ENCODE results near the gene SPINT1.
A peak's percentile ranks its signal among the peaks of the same experiment; 100 is the strongest.

Gene SPINT1

DNA sequence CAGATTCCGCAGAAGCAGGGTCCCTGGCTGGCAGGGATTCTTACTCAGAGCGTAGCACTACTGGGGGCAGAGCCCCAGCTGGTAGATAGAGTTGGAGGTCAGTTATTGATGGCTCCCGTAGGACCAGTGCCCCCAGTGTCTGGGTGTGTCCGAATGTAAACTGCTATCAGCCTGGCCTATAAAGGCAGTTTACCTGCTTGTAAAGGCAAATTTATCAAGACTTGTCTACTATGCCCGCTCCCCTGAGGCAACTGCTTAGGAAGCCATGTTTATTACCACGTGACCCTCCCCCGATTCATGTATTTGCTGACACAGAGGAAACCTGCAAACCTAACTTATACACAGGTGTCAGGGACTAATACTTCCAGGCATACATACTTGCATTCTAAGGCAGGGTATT is 14.7 kb upstream of the SPINT1 start:
- DNase-seq (ENCODE audit: low read depth) = no peak

DNA sequence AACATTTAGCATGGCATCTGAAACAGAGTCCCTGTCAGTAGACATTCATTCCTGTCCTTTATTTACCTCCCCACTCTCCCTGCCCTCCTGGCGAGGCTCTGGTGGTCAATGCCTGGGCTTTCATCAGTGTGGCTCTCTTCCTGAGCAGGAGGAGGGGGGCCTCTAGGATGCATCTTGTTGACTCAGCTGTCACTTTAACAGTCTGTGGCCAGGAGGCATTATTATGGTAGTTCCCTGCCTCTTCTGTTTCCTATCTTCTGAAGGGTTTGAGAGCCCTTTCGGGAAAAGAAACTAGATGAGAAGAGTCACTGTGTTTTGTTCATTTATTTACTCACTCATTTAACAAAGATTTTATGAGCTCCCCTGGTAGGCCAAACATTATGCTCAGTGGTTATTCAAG is 13.0 kb upstream of the SPINT1 start:
- no peak for DNase-seq (ENCODE audit: low read depth)

DNA sequence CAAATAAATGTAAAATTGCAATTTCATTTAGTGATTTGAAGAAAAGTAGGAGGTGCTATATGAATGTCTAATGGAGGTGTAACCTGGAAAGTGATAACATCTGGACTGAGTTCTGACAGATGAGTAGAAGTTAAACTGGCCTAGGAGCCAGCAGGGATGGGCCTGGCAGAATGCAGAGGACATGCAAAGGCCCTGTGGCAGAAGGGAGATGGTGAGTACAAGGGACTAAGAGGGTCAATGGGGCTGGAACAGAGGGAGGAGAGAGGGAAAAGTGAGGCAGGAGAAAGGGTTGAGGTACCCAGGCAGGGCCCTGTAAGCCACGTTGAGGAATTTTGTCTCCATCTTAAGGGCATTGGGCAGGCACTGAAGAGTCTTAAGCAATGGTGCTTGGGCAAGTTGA is 12.0 kb upstream of the SPINT1 start:
- DNase-seq (ENCODE audit: low read depth) = no peak

DNA sequence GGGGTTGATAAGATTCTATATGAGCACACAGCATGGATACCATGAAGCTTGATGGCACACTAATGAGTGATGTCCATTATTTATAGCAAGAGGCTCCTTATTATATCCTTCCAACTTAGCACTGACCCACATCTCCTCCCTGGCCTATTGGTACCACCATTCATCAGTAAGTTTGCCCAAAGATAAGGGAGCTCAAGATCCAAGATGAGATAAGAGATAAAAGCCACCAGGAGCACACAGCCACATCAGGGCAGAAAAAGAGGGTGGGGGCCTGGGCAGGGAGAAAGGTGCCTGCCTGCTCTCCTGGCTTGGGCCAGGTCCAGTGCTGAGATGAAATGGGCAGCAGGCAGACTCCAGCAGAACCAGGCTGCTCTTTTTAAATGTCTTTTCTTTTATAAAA is 10.9 kb upstream of the SPINT1 start:
- no peak for DNase-seq (ENCODE audit: low read depth)

DNA sequence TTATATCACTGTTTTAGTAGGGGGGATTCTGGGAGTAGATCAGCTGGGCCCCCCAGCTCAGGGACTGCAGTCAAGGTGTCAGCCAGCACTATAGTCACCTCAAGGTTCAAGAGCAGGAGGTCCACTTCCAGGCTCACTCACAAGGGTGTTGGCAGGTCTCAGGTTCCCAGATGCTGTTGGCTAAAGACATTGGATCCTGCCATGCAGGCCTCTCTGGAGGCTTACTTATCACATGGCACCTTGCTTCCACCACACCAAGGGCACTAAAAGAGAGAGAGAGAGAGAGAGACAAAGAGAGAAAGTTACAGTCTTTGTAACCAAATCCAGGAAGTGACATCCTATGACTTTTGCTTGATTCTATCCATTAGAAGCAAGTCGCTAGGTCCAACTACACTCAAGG is 7.8 kb upstream of the SPINT1 start:
- DNase-seq (ENCODE audit: low read depth) = no peak

DNA sequence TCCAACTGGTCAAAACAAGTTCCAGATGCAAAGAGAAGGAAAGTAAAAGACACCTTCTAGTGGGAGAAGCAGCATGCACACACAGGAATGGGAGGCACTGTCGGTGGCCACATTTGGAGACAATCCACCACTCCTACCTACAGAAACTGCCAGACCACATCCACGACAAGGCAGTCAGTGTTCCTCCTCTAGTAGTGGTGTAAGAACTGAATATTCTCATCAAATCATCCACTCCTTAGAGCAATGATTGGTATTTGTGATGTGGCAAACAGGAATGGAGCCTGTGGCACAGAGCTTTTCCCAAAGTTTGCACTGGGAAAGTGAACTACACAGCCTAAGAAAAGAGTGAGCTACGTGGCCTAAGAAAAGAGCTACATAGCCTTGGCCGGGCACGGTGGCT is 5.1 kb upstream of the SPINT1 start:
- DNase-seq (ENCODE audit: low read depth) = no peak

DNA sequence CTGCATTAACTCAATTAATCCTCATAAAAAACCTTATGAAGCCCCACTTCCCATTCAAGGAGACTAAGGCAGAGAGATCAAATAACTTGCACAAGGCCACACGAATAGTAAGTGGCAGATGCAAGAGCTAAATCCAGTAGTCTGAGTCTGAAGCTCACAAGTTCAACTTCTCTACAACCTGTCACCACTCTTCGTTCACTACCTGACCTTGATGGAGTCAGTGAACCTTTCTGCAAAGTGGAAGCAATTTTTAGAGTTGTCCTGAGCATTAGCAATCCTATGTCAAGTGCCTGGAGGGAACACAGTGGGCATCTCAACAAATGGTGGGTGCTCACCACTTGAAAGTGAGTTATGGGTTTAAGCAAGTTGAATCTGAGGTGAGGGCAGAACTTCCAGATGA is 2.1 kb upstream of the SPINT1 start:
- no peak for DNase-seq (ENCODE audit: low read depth)

DNA sequence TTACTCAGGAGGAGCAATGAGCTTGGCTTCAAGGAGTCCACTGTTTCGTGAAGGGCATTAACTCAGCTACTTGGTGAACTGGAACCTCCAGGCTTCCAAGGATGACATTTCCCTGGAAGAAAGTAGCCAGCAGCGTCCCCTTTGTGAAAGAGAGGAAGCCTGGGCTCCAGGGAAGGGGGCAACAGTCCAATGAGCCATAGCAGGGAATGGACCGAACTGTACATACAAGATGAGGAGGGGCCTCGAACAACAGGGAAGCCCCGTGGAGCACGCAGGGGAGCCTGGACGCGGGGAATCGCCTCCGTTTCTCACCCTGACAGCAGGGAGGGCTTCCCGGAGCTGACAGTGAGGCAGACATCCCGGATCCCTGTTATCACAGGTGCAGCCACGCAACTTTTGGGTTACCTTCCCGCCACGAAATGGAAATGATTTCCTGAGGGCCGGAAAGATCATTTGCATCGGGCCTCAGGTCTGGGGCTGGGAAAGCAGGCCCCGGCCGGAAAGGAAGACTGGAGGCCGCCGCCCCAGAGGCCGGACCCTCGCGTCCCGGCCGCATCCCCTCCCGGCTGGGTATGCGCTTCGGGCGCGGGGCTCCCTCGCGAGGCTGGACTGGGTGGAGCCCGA is 475 bp upstream of the SPINT1 start:
- DNase-seq (ENCODE audit: low read depth) = no peak

DNA sequence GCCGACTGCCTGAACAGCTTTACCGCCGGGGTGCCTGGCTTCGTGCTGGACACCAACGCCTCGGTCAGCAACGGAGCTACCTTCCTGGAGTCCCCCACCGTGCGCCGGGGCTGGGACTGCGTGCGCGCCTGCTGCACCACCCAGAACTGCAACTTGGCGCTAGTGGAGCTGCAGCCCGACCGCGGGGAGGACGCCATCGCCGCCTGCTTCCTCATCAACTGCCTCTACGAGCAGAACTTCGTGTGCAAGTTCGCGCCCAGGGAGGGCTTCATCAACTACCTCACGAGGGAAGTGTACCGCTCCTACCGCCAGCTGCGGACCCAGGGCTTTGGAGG is 815 bp downstream of the SPINT1 start:
- DNase-seq (ENCODE audit: low read depth) = no peak

DNA sequence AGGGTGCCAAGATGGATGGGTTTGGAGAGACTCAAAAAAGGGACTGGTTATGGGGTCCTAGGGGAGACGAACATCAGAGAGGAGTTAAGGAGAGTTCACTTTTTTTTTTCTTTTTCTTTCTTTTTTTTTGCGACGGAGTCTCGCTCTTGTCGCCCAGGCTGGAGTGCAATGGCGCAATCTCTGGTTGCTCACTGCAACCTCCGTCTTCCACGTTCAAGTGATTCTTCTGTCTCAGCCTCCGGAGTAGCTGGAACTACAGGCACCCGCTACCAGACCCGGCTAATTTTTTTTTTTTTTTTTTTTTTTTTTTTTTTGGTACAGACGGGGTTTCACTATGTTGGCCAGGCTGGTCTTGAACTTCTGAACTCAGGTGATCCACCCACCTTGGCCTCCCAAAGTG is 1.2 kb downstream of the SPINT1 start:
- no peak for DNase-seq (ENCODE audit: low read depth)

DNA sequence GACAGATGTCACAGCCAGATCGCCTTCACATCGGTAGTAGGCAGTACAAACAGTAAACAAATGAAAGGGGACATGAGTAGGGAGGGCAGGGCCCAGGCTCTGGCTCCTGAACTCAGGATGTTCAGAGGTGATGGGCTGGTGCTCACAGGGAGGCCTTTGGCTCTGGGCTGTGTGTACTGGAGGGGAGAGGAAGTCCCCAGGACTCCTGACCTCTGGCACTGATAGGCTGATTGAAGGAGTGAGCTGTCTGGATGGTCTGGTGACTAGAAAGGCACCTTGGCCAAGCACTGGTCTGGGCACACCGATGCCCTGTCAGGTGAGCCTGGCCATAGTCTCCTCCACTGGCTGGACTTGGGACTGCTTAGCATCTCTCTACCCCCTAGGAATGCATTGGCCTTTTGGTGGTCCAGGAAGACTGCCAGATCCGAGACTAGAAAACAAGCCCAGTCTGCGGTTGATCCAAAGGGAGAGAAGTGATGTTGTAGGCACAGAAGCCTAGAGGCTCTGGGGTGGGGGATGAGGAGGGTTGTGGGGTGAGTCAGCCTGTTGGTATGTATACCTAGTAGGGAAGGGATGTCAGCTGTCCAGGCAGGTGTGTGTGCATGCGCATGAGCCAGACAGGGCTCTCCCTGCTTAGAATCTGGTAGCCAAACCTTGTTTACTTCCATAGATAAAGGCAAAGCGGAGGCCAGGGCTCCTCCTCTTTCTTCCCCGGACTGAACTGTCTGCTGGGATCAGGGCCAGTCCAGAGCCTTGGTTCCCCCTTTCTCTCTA is 1.9 kb downstream of the SPINT1 start:
- DNase-seq (ENCODE audit: low read depth) = no peak

DNA sequence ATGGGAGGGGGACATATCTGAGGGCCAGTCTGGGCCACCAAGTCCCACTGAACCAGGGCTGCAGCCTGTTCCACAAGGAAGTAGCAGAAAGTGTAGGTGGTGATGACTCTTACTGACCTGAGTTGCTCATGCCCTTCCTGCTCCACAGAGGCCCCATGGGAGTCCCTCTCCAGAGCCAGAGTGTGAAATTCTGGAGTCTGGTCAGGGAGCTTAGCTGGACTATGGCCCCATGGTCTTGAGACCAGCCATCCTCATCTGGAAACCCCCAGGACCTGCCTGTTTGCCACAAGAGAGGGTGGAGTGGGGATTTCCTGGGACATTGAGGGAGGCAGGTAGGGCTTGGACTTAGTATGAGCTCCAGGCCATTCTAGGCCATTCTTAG is 3.0 kb downstream of the SPINT1 start:
- no peak for DNase-seq (ENCODE audit: low read depth)

DNA sequence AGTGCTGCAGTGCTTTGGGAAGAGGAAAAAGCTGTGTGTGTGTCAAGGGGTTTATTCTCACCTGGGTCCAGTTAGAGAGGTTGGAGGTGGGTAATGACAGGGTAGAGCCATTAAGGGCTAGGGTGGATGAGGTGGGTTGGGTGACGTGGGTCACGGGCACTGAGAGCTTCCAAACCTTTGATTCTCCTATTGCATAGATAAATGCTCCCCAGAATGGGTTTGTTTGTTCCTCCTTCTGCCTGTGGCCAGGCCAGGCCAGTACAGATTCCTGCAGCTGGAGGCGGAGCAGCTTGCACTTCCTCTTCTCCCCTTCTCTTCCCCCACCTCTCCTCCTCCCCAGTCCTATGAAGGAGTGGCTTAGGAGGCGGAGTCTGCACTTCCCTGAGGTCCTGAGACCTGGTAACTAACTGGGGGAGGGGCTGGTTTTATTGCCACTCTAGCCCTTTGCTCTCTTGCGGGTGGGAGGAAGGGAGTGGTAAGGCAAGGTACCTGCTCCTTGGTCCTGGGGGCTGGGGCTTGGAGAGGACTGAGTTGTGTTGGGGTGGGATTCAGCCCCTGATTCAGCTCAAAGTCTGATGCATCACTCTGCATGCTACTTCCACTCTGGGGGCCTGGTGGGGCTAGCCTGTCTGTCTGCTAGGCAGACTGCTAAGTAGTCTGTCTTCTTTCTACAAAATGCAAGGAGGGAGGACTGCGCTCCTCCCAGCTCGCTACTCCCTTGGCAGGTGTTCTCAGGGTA is 3.5 kb downstream of the SPINT1 start:
- no peak for DNase-seq (ENCODE audit: low read depth)

DNA sequence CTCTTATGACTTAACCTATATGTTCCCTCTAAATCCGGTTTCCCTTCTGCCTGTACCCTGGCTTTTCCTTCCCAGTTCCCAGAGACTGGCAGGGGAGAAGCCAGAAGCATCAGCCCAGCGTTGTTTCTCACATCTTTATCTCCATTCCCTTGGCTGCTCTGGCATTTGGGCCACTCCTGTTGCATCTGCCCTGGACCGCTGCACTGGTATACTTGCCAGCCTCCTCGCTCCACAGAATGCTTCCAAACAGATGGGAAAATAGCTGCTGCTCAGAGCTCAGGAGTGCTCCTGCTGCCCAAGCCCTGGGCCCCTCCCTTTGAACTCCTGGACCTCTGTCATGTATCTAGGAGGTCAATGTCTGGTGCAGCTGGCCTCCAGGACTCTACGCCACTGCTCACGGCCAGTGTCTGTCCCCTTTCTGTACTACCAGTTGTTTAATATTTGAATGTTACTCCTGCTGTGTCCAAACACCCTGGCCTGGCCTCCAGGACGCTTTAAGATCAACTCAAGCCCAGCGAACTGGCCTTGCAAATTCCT is 6.8 kb downstream of the SPINT1 start:
- DNase-seq (ENCODE audit: low read depth) = no peak

DNA sequence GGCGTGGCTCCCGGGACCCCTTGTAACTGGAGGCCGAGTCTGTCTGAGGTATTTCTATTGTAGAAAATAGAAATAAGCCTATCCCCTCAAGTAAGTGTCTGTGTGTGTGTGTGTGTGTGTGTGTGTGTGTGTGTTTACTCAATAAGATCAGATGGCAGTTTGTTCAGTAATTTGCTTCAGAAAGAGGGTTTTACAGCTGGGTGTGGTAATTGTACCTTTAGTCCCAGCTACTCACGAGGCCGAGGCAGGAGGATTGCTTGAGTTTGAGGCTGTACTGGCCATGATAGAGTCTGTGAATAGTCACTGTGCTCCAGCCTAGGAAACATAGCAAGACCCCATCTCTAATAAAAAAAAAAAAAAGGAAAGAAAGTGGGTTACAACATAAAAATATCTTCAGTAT is 8.7 kb downstream of the SPINT1 start:
- DNase-seq (ENCODE audit: low read depth) = no peak

DNA sequence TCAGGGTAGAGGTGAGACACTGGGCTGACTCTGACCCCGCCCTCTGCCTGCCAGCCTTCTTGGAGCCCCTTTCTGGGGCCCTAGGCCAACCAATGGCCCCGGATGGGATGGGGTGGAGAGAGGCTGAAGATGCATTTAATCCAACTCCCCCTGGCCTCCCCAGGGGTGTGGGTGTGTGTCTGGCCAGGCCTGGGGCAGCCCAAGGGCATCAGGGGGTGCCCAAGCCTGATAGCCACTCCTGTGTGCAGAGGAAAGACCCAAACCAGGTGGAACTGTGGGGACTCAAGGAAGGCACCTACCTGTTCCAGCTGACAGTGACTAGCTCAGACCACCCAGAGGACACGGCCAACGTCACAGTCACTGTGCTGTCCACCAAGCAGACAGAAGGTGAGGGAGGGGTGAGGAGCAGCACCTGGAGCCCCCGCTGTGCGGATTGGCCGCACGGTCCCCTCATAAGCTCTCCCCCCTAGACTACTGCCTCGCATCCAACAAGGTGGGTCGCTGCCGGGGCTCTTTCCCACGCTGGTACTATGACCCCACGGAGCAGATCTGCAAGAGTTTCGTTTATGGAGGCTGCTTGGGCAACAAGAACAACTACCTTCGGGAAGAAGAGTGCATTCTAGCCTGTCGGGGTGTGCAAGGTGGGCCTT is 9.5 kb downstream of the SPINT1 start:
- DNase-seq (ENCODE audit: low read depth) = no peak

DNA sequence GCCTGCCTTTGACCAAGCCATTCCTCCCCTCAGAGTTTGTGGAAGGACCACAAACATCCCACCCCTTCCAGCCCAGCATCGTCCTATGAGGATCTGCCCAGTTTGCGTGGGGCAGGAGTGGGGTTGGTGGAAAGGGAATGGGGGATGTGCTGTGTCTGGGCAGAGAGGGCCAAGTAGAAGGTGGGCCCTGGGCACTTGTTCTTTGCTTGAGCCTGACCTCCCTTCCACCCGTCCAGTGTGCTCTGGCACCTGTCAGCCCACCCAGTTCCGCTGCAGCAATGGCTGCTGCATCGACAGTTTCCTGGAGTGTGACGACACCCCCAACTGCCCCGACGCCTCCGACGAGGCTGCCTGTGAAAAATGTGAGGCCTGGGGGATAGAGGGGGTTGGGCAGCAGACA is 10.3 kb downstream of the SPINT1 start:
- DNase-seq (ENCODE audit: low read depth) = no peak

DNA sequence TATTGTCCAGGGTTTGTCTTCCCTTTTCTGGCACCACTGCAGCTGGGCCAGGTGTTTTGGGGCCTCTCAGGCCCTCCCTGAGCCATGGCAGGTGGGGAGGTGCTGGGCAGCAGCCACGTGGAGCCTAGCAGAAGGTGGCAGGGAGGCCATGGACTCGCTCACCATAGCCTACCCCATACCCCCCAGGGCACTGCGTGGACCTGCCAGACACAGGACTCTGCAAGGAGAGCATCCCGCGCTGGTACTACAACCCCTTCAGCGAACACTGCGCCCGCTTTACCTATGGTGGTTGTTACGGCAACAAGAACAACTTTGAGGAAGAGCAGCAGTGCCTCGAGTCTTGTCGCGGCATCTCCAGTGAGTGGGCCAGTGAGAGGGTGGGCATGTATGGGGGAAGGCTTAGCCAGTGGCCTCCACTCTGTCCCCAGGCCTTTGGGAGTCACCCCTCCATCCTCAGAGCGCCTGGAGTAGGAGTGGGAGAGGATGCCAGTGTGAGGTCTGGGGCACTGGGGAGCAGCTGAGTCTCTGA is 11.9 kb downstream of the SPINT1 start:
- no peak for DNase-seq (ENCODE audit: low read depth)

DNA sequence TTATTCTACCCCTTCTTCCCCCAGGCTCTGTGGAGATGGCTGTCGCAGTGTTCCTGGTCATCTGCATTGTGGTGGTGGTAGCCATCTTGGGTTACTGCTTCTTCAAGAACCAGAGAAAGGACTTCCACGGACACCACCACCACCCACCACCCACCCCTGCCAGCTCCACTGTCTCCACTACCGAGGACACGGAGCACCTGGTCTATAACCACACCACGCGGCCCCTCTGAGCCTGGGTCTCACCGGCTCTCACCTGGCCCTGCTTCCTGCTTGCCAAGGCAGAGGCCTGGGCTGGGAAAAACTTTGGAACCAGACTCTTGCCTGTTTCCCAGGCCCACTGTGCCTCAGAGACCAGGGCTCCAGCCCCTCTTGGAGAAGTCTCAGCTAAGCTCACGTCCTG is 12.9 kb downstream of the SPINT1 start:
- no peak for DNase-seq (ENCODE audit: low read depth)

DNA sequence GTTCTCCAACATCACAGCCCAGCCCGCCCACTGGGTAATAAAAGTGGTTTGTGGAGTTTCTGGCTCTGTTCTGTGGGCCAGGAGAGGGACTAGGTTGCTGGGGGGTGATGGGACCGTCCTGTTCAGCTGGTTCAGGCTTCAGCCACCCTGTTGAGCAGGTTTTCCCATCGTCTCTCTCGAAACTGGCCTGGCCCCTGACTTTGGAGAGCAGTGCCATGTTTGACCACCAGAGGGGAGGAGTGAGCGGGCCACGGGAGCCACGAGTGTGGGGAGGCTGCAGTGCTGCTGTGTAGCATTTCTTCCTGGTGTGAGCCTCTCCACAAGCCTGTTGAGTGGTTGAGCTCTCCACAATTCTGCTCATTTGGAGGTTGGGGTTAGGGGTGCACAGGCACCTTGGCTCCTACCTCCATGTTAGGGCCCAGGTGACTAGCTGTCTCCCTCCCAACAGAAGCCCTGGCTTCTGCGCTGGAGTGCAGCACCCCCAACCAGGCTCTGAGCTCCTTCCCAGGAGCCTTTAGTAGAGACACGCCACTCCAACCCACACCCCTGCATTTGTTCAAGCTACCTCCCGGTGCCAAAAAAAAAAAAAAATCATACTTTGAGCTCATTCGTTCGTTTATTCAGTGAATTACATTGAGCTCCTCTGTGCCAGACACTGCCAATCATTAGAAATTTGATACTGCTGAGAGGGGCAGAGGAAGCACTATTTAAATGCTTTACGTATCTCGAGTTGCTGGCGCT is 13.9 kb downstream of the SPINT1 start:
- peak; percentile 60 for DNase-seq (ENCODE audit: low read depth)

DNA sequence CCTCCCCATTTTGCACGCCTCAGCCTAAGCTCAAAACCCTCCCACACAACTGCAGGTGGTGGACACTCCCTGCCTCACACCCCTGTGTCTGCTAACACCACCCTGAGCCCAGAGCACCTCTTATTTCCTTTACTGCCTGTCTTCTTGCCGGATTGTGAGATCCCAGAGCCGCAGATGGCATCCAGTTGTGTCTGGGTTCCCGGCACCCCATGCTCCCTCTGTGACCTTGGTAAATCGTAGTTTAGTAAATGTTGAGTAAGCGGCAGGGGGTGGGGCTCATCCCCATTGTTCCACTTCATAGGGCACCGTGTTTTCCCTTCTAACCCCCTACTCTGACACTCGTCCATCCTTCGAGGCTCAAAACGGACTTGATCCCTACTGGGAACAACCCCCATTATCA is 14.9 kb downstream of the SPINT1 start:
- DNase-seq (ENCODE audit: low read depth) = no peak

All from stimulated activated CD8-positive, alpha-beta memory T cell treated with anti-CD3 and anti-CD28 coated beads, Interleukin-12 subunit alpha, Interleukin-12 subunit beta, amount 100 ng/mL, for 1 hour (primary cell).